Sciatic nerve (tissue), 2 donors: ENCODE data around the gene RTCA. TPM values are rescaled to one million over a fixed set of nuclear protein-coding genes. Genes with fewer than 3 reads are reported as not detected.
"Not testable (repeated sequence)": the region's sequence is repeated elsewhere in the genome, so short reads cannot be mapped to it uniquely, and the experiment has no call there.

ENCODE experiments used
- ATAC-seq: fragments of 200-7000 bp; cut with Tn5 transposase; one replicate; pipeline ENCODE4 v1.9.1; 2020; ENCODE audit warnings: mild to moderate bottlenecking, moderate library complexity
- DNase-seq: peaks from one replicate; pipeline ENCODE4 v3.0.0-alpha.2; 2020; ENCODE audit warnings: low spot score
- intact Hi-C: fragments of 100-400 bp; cut with DNase I; formaldehyde crosslinking; loops from one replicate; pipeline ENCODE4 v1.14.2; 2022
- total RNA-seq: library from RNA; stranded (reverse); fragmentation: NEBNext Ultra II Directional; extraction: Animal tissue kit (Norgen Biotek cat#: 25700); gene quantifications from one replicate; pipeline ENCODE4 v1.2.1, GENCODE V29; 2021
- donor health status: DM: no; HTN: no; CAD: no.
- donor health status: DM: no; HTN: no; CAD: no.

RTCA gene
- total RNA-seq, result 23.6 TPM

- intact Hi-C loops, result no loop called here
- DNase-seq (peak; percentile 98), ATAC-seq (peak; percentile 100)
Observed at GRCh38 chr1:100265931-100266740, at the start of gene RTCA. Gene RTCA (plus strand): TSS chr1:100266216. CDS start chr1:100266376, 160 bp downstream.

GRCh38 chr1:100217834-100218233, 48.2 kb upstream of the RTCA start:
- DNase-seq (no peak), ATAC-seq (no peak)
- intact Hi-C loops, result no loop called here

- ATAC-seq (no peak), DNase-seq (no peak)
- intact Hi-C loops, result no loop called here
Observed at GRCh38 chr1:100219457-100219856, 46.6 kb upstream of the RTCA start.

GRCh38 chr1:100219883-100220282, 46.1 kb upstream of the RTCA start:
- ATAC-seq (no peak), DNase-seq (no peak)
- intact Hi-C loops, result no loop called here

GRCh38 chr1:100222428-100222827, 43.6 kb upstream of the RTCA start:
- ATAC-seq, result no peak
- intact Hi-C loops, result no loop called here
- no peak for DNase-seq

- DNase-seq (no peak), ATAC-seq (no peak)
- intact Hi-C loops, result no loop called here
Observed at GRCh38 chr1:100229681-100230443, 36.2 kb upstream of the RTCA start.

GRCh38 chr1:100230765-100231164, 35.3 kb upstream of the RTCA start:
- no peak for ATAC-seq
- DNase-seq, result no peak
- intact Hi-C loops, result no loop called here

- DNase-seq (no peak), ATAC-seq (no peak)
- intact Hi-C loops, result no loop called here
Observed at GRCh38 chr1:100231721-100232120, 34.3 kb upstream of the RTCA start.

- intact Hi-C loops, result no loop called here
- ATAC-seq (no peak), DNase-seq (no peak)
Observed at GRCh38 chr1:100232156-100232555, 33.9 kb upstream of the RTCA start.

GRCh38 chr1:100233566-100233965, 32.5 kb upstream of the RTCA start:
- ATAC-seq, intact Hi-C loops, DNase-seq: not testable (repeated sequence)

- no peak for ATAC-seq
- intact Hi-C loops, result no loop called here
Observed at GRCh38 chr1:100234432-100234831, 31.6 kb upstream of the RTCA start.

GRCh38 chr1:100237091-100237490, 28.9 kb upstream of the RTCA start:
- intact Hi-C loops, result no loop called here
- ATAC-seq (no peak), DNase-seq (no peak)

More at GRCh38 chr1:100234432-100234831, 31.6 kb upstream of the RTCA start:
- no peak for DNase-seq

GRCh38 chr1:100239961-100240360, 26.1 kb upstream of the RTCA start:
- ATAC-seq (no peak), DNase-seq (no peak)
- intact Hi-C loops, result no loop called here

GRCh38 chr1:100240631-100241030, 25.4 kb upstream of the RTCA start:
- intact Hi-C loops, result no loop called here
- DNase-seq, result no peak
- no peak for ATAC-seq

- intact Hi-C loops, result no loop called here
- ATAC-seq (no peak), DNase-seq (no peak)
Observed at GRCh38 chr1:100246738-100247137, 19.3 kb upstream of the RTCA start.

- intact Hi-C loops, result no loop called here
- DNase-seq (no peak), ATAC-seq (no peak)
Observed at GRCh38 chr1:100249155-100249536, 16.9 kb upstream of the RTCA start.

GRCh38 chr1:100249537-100250257, 16.3 kb upstream of the RTCA start, which contains the start of gene DBT:
Gene DBT (minus strand): TSS chr1:100249834. CDS start chr1:100249820, 14 bp downstream.
- ATAC-seq, result peak; percentile 100
- intact Hi-C loops, result no loop called here
- peak; percentile 95 for DNase-seq

GRCh38 chr1:100250264-100250663, 15.8 kb upstream of the RTCA start:
- ATAC-seq (peak; percentile 4), DNase-seq (no peak)
- intact Hi-C loops, result no loop called here

- no peak for ATAC-seq
- intact Hi-C loops, result no loop called here
- DNase-seq, result no peak
Observed at GRCh38 chr1:100250807-100251206, 15.2 kb upstream of the RTCA start.

GRCh38 chr1:100252901-100253300, 13.1 kb upstream of the RTCA start:
- no peak for ATAC-seq
- intact Hi-C loops, result no loop called here
- no peak for DNase-seq
